Tibial nerve (tissue), 4 donors: ENCODE results near the gene FBXO38. TPM values are rescaled to one million over a fixed set of nuclear protein-coding genes. Genes with fewer than 3 reads are reported as not detected.

Experiments
- DNase-seq, 2 donors: peaks; one replicate each; pipeline ENCODE4 v3.0.0-alpha.2; 2019; ENCODE audit warnings: low spot score in 2 of 2
- H3K27ac ChIP-seq, 4 donors: fragments of 200-600 bp; sonication (generic) in 3 of 4; one replicate each; pipeline ENCODE4 v1.5.1; 2017 to 2019; ENCODE audit warnings: mild to moderate bottlenecking in 1 of 4
- H3K27me3 ChIP-seq, 2 donors: fragments of 200-600 bp; sonication (generic) in 1 of 2; one replicate each; pipeline versions ENCODE4 v1.5.1 to v1.6.0; 2017 to 2019
- H3K36me3 ChIP-seq, 3 donors: fragments of 200-600 bp; sonication (generic); one replicate each; pipeline ENCODE4 v1.5.1; 2018 to 2019
- H3K4me1 ChIP-seq, 4 donors: fragments of 200-600 bp; sonication (generic) in 3 of 4; one replicate each; pipeline ENCODE4 v1.5.1; 2017 to 2019
- H3K4me3 ChIP-seq, 4 donors: fragments of 200-600 bp; sonication (generic) in 3 of 4; one replicate each; pipeline ENCODE4 v1.5.1; 2017 to 2019; ENCODE audit warnings: mild to moderate bottlenecking in 1 of 4, moderate library complexity in 1 of 4
- H3K9me3 ChIP-seq, 4 donors: fragments of 200-600 bp; sonication (generic) in 3 of 4; one replicate each; pipeline ENCODE4 v1.5.1; 2017 to 2019
- EP300 ChIP-seq, 2 donors: sonication (generic); formaldehyde crosslinking; IDR thresholded peaks; one replicate each; pipeline ENCODE4 v1.6.1; 2017; ENCODE audit warnings: antibody characterized with exemption in 2 of 2, mild to moderate bottlenecking in 1 of 2
- POLR2A ChIP-seq, 2 donors: fragments of 450-650 bp; IDR thresholded peaks; one replicate each; pipeline ENCODE4 v1.6.1; 2017; ENCODE audit warnings: antibody characterized with exemption in 2 of 2, mild to moderate bottlenecking in 2 of 2, moderate library complexity in 2 of 2
- WGBS, 2 donors: methylation state at CpG; one replicate each; pipeline ENCODE4 v1.1.5; 2018; 5-methylcytosine and 5-hydroxymethylcytosine counted together
- total RNA-seq, 4 donors: library from RNA; depleted of rRNA; stranded (reverse); fragments of >200 nt; gene quantifications; one replicate each; pipeline ENCODE4 v1.1.0, GENCODE V29; 2016
- TF ChIP-seq, protein P1 (sequence below), 5 experiments: fragments of 200-600 bp in 3 of 5; fragments of 450-650 bp in 2 of 5; sonication (generic) in 3 of 5; IDR thresholded peaks; one replicate each; pipeline ENCODE4 v1.5.1; 2016 to 2019; ENCODE audit warnings: antibody characterized with exemption in 5 of 5, mild to moderate bottlenecking in 3 of 5, moderate library complexity in 2 of 5

FBXO38 gene
- total RNA-seq, 4 donors from 2014 or later, result 55.0 to 60.7 (median 56.4) TPM

DNA sequence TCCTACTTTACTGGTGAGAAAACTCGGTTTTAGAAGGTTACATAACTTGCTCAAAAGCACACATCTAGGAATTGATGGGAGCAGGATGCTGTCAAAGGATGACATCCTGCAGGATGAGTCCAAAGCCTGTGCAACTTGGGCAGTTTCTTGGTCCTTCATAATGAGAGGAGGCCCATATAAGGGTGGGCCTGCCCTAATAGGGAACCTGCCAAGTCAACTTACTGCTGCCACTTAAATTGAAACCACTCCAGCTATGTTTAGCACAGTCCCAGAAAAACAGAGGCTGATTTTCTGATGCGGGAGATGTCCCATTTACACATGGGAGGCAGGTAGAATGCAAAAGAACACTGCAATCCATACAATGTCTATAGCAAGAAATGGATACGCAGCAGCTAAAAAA is 61.8 kb downstream of the FBXO38 start:
- H3K27me3 ChIP-seq, result no peaks in the 10 kb centered on the region
- H3K4me1 ChIP-seq, result no peaks in the 10 kb centered on the region
- H3K27ac ChIP-seq, result no peak overlapping the region
- peaks cover 0 to 30% (median 7%) of the 10 kb centered on the region in 3 donors for H3K36me3 ChIP-seq
- DNase-seq, result no peak
- no peak overlapping the region for H3K4me3 ChIP-seq
- TF ChIP-seq POLR2A (IDR thresholded peaks at IDR 0.05), result no peak
- TF ChIP-seq EP300 (IDR thresholded peaks at IDR 0.05), result no peak
- TF ChIP-seq, protein P1, sequence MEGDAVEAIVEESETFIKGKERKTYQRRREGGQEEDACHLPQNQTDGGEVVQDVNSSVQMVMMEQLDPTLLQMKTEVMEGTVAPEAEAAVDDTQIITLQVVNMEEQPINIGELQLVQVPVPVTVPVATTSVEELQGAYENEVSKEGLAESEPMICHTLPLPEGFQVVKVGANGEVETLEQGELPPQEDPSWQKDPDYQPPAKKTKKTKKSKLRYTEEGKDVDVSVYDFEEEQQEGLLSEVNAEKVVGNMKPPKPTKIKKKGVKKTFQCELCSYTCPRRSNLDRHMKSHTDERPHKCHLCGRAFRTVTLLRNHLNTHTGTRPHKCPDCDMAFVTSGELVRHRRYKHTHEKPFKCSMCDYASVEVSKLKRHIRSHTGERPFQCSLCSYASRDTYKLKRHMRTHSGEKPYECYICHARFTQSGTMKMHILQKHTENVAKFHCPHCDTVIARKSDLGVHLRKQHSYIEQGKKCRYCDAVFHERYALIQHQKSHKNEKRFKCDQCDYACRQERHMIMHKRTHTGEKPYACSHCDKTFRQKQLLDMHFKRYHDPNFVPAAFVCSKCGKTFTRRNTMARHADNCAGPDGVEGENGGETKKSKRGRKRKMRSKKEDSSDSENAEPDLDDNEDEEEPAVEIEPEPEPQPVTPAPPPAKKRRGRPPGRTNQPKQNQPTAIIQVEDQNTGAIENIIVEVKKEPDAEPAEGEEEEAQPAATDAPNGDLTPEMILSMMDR (IDR thresholded peaks at IDR 0.05), result no peak
- WGBS, 2 donors, result 80% methylated on average over 3 of the region's 3 CpGs
- H3K9me3 ChIP-seq, result no peaks in the 10 kb centered on the region

DNA sequence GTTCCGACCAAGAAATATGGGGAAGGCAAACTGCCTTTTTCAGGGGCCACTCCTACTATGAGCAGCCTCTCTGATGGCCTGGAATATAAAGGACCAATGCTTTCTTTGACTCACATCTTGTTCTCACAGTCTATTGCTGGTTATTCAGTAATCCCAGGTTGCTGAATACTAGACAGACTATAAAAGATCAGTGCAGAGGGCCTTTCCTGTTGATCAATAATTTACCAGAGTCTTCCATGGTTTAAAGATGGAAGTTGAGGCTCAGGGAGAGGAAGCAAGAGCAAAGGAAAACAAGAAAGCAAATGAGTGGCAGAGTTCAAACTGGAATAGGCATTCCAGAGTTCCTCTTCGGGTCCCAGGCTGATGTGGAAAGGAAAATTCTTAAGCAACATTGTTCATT is 62.9 kb downstream of the FBXO38 start:
- 38 to 50% methylated on average over 2 of the region's 2 CpGs for WGBS, 2 donors
- no peaks in the 10 kb centered on the region for H3K4me1 ChIP-seq
- H3K36me3 ChIP-seq, result peaks cover 0 to 19% (median under 1%) of the 10 kb centered on the region in 3 donors
- no peak for DNase-seq
- TF ChIP-seq EP300 (IDR thresholded peaks at IDR 0.05), result no peak
- TF ChIP-seq, protein P1 (IDR thresholded peaks at IDR 0.05), result no peak
- TF ChIP-seq POLR2A (IDR thresholded peaks at IDR 0.05), result no peak
- no peaks in the 10 kb centered on the region for H3K27me3 ChIP-seq
- no peak overlapping the region for H3K4me3 ChIP-seq
- no peaks in the 10 kb centered on the region for H3K9me3 ChIP-seq
- no peak overlapping the region for H3K27ac ChIP-seq

DNA sequence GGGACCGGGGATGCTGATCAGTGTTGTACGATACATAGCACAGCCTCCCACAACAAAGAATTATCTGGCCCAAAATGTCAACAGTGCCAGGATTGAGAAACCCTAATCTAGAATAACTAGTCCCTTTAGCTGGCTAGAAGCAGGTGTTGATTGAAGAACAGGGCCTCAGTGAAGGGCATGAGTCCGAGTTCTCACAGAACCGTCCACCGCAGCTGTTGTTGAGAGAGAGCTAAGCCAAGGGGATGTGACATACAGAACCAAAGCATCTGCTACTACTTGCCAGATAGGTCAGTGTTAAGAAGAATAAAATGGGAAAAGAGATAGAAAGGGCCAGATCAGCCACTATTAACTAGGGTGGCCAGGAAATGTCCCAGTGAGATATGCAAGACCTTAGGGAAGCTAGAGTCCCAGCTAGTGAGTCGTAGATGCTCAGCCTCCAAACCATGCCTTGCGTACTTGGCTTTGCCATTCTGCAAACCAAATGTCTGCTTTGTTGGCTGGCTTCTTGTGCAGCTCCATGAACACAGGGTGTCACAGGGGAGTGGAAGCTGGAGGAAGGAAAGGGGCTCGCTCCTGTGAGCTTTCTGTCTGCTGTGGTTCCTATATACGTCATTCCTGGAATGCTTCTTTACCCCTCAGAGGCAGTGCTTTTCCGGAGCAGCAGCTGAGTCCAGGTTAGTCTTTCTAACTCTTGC is 68.9 kb downstream of the FBXO38 start:
- no peaks in the 10 kb centered on the region for H3K36me3 ChIP-seq
- H3K4me1 ChIP-seq, result no peaks in the 10 kb centered on the region
- H3K9me3 ChIP-seq, result no peaks in the 10 kb centered on the region
- TF ChIP-seq, protein P1 (IDR thresholded peaks at IDR 0.05), result no peak
- TF ChIP-seq EP300 (IDR thresholded peaks at IDR 0.05), result no peak
- no peak for TF ChIP-seq POLR2A (IDR thresholded peaks at IDR 0.05)
- WGBS, 2 donors, result 84 to 86% methylated on average over 10 of the region's 10 CpGs
- no peak overlapping the region for H3K27ac ChIP-seq
- H3K27me3 ChIP-seq, result no peaks in the 10 kb centered on the region
- no peak overlapping the region for H3K4me3 ChIP-seq
- DNase-seq, result no peak

DNA sequence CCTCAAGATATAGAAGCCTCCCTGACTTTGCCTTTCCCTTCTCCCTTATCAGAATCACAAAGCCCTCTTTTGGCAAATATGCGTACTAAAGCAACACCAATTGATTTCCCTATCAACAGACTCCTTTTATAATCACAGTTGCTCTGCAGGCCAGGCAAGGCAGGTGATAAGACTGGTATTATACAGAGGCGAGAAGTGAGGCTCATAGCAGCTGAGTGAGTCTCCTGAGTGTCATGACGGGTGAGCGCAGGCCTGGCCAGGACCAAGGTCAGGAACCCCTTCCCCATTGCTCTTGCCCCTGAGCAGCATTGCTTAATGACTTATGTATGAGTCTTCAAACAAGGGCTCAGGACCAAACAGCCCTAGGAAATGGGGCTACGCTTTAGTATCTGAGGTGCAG is 70.8 kb downstream of the FBXO38 start:
- Histone ChIP-seq H3K9me3 (no peaks in the 10 kb centered on the region), H3K36me3 (no peaks in the 10 kb centered on the region), H3K4me3 (no peak overlapping the region), H3K4me1 (no peaks in the 10 kb centered on the region), H3K27me3 (no peaks in the 10 kb centered on the region), H3K27ac (no peak overlapping the region)
- TF ChIP-seq POLR2A (IDR thresholded peaks at IDR 0.05), result no peak
- TF ChIP-seq EP300 (IDR thresholded peaks at IDR 0.05), result no peak
- DNase-seq, result no peak
- 79 to 88% methylated on average over 5 of the region's 5 CpGs for WGBS, 2 donors

DNA sequence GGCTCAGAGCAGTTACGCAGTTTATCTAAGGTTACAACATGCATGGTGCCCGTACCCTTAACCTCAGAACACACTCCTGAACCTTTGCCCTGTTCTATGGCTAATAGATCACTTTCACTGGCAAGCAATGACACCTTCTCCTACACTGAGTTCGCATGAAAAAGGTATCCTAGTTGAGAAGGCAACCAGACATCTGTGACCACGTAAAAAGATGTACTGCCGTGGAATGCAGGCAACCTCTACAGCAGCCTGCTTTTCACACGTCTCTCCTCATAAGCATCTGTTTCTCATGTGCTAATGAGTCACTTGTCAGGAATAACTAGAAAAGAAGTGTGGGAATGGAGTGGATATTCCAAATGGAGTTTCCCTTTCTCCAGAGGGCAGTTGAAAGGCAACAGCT is 71.4 kb downstream of the FBXO38 start:
- Histone ChIP-seq H3K9me3 (no peaks in the 10 kb centered on the region), H3K4me3 (no peak overlapping the region), H3K4me1 (no peaks in the 10 kb centered on the region), H3K27ac (no peak overlapping the region), H3K27me3 (no peaks in the 10 kb centered on the region), H3K36me3 (no peaks in the 10 kb centered on the region)
- WGBS, 2 donors, result 66 to 73% methylated on average over 6 of the region's 6 CpGs
- DNase-seq, result no peak
- TF ChIP-seq, protein P1 (IDR thresholded peaks at IDR 0.05), result no peak
- TF ChIP-seq EP300 (IDR thresholded peaks at IDR 0.05) (no peak), POLR2A (IDR thresholded peaks at IDR 0.05) (no peak)
